Prostate gland (tissue), 2 donors: Measurements from ENCODE around the gene BNIP3.

Experiments
- CTCF ChIP-seq, 4 experiments: fragments of 200-600 bp in 2 of 4; fragments of 450-650 bp in 2 of 4; sonication (generic) in 2 of 4; IDR thresholded peaks; 1 replicate in 3 of 4; 2 replicates in 1 of 4; pipeline ENCODE4 v1.5.1; 2016 to 2019; ENCODE audit warnings: antibody characterized with exemption in 4 of 4, mild to moderate bottlenecking in 2 of 4, moderate library complexity in 2 of 4
- POLR2AphosphoS5 ChIP-seq: sonication (generic); formaldehyde crosslinking; IDR thresholded peaks from one replicate; pipeline ENCODE4 v1.6.1; 2017; ENCODE audit warnings: antibody characterized with exemption

- TF ChIP-seq POLR2AphosphoS5, result peak; percentile 78
- TF ChIP-seq CTCF (IDR thresholded peaks at IDR 0.05), result peak; percentile 81 to 95 (median 92)
Observed at GRCh38 chr10:132023092-132023811, 41.5 kb upstream of the BNIP3 start.
